GM19240 (cell line): ENCODE results near the gene LNP1.

ENCODE experiments used
- DNase-seq: peaks from one replicate; pipeline ENCODE4 v3.0.0; 2011; ENCODE audit warnings: low spot score; ENCODE audit not compliant: insufficient read length

Gene LNP1

GRCh38 chr3:100399341-100400071 is 1.8 kb upstream of the LNP1 start:
- DNase-seq, result no peak

GRCh38 chr3:100400419-100400779 is 940 bp upstream of the LNP1 start:
- no peak for DNase-seq

GRCh38 chr3:100401674-100402041 is 319 bp downstream of the LNP1 start:
- DNase-seq, result no peak

- no peak for DNase-seq
Observed at GRCh38 chr3:100402256-100402655, 917 bp downstream of the LNP1 start.

- no peak for DNase-seq
Observed at GRCh38 chr3:100402891-100403290, 1.6 kb downstream of the LNP1 start.

GRCh38 chr3:100403362-100404249 is 2.3 kb downstream of the LNP1 start:
- no peak for DNase-seq

GRCh38 chr3:100404250-100404548 is 2.9 kb downstream of the LNP1 start:
- DNase-seq, result no peak

GRCh38 chr3:100407164-100407563 is 5.8 kb downstream of the LNP1 start:
- DNase-seq, result no peak

GRCh38 chr3:100407977-100408532 is 6.7 kb downstream of the LNP1 start:
- DNase-seq, result no peak

GRCh38 chr3:100411091-100411982 is 10.0 kb downstream of the LNP1 start:
- DNase-seq, result no peak

GRCh38 chr3:100412912-100413590 is 11.7 kb downstream of the LNP1 start:
- no peak for DNase-seq

- no peak for DNase-seq
Observed at GRCh38 chr3:100413613-100414012, 12.3 kb downstream of the LNP1 start.

GRCh38 chr3:100416176-100416575 is 14.8 kb downstream of the LNP1 start:
- no peak for DNase-seq

GRCh38 chr3:100416863-100417262 is 15.5 kb downstream of the LNP1 start:
- DNase-seq, result no peak

- DNase-seq, result no peak
Observed at GRCh38 chr3:100419406-100419805, 18.1 kb downstream of the LNP1 start.

- no peak for DNase-seq
Observed at GRCh38 chr3:100420885-100421284, 19.5 kb downstream of the LNP1 start.

GRCh38 chr3:100423611-100424010 is 22.3 kb downstream of the LNP1 start:
- DNase-seq, result no peak

- DNase-seq, result no peak
Observed at GRCh38 chr3:100424261-100424660, 22.9 kb downstream of the LNP1 start.

GRCh38 chr3:100425316-100425715 is 24.0 kb downstream of the LNP1 start:
- DNase-seq, result no peak

GRCh38 chr3:100426067-100426682 is 24.8 kb downstream of the LNP1 start:
- DNase-seq, result no peak

GRCh38 chr3:100427699-100428098 is 26.4 kb downstream of the LNP1 start:
- no peak for DNase-seq
